GM21529 (cell line): Measurements from ENCODE around the gene SPATA17.

Source experiments
- ATAC-seq: cut with Tn5 transposase; IDR thresholded peaks from one replicate; pipeline ENCODE4 v1.9.1; 2021; ENCODE audit not compliant: unreplicated experiment

SPATA17 gene

DNA sequence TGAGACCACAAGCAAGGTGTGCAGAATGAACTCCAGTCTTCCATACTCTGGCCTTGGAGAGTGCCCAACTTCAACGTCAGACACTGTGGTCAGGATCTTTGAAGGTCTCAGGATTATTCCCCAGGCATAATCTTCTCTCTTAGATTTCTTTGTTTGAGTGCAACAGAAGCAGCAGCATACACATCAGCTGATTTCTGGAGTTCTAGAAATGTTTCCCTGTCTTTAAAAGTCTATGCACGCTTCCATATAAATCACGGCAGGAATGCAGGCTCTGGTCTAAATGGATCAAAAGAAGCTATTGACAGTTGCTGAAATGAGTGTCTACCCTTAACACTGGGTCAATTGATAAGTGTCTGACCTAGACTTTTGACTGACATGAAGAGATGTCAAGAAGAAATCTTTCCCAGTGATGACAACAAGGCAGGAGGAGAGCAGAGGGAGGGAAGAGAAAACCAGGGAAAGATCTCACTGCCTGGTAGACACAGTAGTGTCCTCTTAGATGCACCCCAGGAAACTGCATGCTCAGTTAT is 279.7 kb downstream of the SPATA17 start:
- no peak for ATAC-seq

DNA sequence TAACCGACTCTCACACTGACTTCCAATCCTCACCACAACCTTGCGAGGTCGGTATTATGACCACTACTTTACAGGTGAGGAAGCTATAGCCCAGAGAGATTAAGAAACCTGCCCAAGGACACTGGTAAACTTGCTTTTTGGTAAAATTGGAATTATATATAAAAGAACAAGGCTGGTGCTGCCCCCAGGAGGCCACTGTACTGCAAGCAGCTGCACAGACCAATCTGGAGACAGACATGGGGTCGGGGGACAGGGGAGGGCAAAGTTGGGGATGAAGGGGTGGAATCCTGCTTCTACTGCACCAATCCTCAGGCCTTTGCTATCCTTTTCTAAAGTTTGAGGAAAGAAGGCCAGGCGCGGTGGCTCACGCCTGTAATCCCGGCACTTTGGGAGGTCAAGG is 280.8 kb downstream of the SPATA17 start:
- no peak for ATAC-seq

DNA sequence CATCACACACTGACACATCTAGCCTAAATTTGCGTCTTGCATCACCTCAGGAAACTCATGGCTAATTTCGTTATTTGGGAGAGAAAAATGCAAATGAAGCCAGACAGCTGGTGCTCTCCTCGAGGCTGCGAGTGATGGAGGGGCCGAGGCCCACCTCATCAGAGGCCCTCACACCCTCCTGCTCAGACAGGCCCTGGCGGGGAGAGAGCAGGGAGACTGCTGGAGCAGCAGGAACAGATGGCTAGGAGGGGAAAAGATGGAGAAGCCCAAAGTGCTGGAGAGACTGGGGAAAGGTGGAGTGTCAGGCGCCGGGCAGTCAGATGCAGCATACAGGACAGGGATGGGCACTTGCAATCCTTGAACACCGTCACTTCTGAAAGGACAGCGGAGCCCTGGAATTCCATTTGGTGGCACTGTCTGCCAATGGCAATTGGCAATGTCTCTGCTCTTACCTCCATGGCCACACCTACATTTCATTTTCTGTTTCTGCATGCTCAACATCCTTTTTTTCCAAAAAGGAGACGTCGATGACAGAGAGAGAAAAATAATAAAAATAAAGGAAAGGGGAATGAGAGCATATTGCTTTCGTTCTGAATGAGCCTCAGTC is 286.2 kb downstream of the SPATA17 start:
- no peak for ATAC-seq

DNA sequence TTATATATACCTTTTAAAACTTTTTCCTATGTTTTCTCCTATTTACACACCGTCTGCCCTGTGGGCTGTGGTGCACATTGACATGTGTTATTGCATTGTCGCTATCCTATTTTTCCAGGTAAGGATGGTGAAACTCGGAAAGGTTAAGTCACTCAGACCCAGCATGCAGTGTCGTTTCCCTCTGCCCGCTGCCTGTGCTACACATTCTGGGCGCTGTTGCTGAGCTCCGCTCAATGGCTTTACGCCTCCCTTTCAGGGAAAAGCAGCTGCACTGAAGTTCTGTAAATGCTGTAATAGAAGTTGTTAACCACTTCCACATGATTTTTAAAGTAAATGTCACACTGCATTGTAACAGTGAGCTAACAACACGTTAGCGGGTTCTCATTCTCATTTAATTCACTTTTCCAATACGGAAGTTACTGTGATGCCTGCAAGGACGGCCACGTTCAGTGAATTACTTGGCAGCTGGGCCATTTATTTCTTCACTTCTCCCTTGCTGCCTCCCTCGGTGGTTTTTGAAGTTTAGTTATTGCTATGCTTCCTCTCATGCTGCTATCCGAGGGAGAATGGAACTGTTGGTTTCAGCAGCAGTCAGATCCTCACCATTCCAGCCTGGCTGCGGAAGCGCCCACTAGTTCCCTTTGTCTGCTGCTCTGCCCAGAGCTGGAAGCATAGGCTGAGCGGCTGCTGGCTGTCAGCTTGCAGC is 288.7 kb downstream of the SPATA17 start:
- no peak for ATAC-seq
